A549 (cell line): ENCODE data around the gene CERK. TPM values are rescaled to one million over a fixed set of nuclear protein-coding genes. Genes with fewer than 3 reads are reported as not detected.

Source experiments
- ATAC-seq, 2 experiments: fragments of 200-7000 bp in 1 of 2; fragments of >200 bp in 1 of 2; cut with Nextera tagmentation in 1 of 2; cut with Tn5 transposase in 1 of 2; 3 replicates each; pipeline versions ENCODE4 v1.8.0 to v1.9.1; 2018 to 2020; ENCODE audit warnings: mild to moderate bottlenecking in 1 of 2, moderate library complexity in 1 of 2
- CTCF ChIA-PET: fragments of 300-600 bp; sonication (Branson Sonifier 250); formaldehyde crosslinking; extraction: SDS; loops from one replicate; lab custom pipeline; 2021; ENCODE audit warnings: antibody characterized with exemption, inconsistent platforms; lab: Yijun Ruan, JAX
- POLR2A ChIA-PET: fragments of 350-600 bp; formaldehyde crosslinking; extraction: SDS; loops from one replicate; lab custom pipeline; 2021; ENCODE audit warnings: antibody characterized with exemption, inconsistent platforms; lab: Yijun Ruan, JAX
- DNase-seq, 2 experiments: peaks; one replicate each; pipeline versions ENCODE4 v3.0.0 to v3.0.0-alpha.2; 2011 to 2016; ENCODE audit warnings: low read depth in 1 of 2, low spot score in 1 of 2
- FAIRE-seq: peaks from 2 replicates; lab custom pipeline; 2011; peaks lifted over from hg19 to GRCh38; lab: Jason Lieb, UNC
- H3K27ac ChIP-seq, 2 experiments: fragments of >200 bp; sonication (Bioruptor Twin); formaldehyde crosslinking; 3 replicates each; pipeline ENCODE4 v1.5.1; 2016 to 2017
- H3K4me1 ChIP-seq: fragments of >200 bp; sonication (Bioruptor Twin); formaldehyde crosslinking; 3 replicates; pipeline ENCODE4 v1.6.1; 2016
- H3K4me2 ChIP-seq: fragments of >200 bp; sonication (Bioruptor Twin); formaldehyde crosslinking; 3 replicates; pipeline ENCODE4 v1.6.1; 2016
- H3K4me3 ChIP-seq: fragments of >200 bp; sonication (Bioruptor Twin); formaldehyde crosslinking; 3 replicates; pipeline ENCODE4 v1.5.1; 2016
- H3K9me3 ChIP-seq: fragments of >200 bp; sonication (Bioruptor Twin); formaldehyde crosslinking; 3 replicates; pipeline ENCODE4 v1.6.1; 2016
- BCL3 ChIP-seq: fragments of >200 bp; sonication (Bioruptor Twin); formaldehyde crosslinking; IDR thresholded peaks from 3 replicates; pipeline ENCODE4 v1.6.1; 2016
- CBX2 ChIP-seq: fragments of 200-600 bp; sonication (generic); IDR thresholded peaks from 2 replicates; pipeline ENCODE4 v1.6.1; 2016; ENCODE audit warnings: low read depth, mild to moderate bottlenecking, borderline replicate concordance
- CBX8 ChIP-seq: fragments of 200-600 bp; sonication (generic); IDR thresholded peaks from 2 replicates; pipeline ENCODE4 v1.6.1; 2016
- CHD4 ChIP-seq: fragments of 200-600 bp; sonication (generic); IDR thresholded peaks from 2 replicates; pipeline ENCODE4 v1.6.1; 2016; ENCODE audit warnings: antibody characterized with exemption, mild to moderate bottlenecking, borderline replicate concordance
- CTCF ChIP-seq: fragments of >200 bp; sonication (Bioruptor Twin); formaldehyde crosslinking; IDR thresholded peaks from 3 replicates; pipeline ENCODE4 v1.5.1; 2016
- E2F6 ChIP-seq: IDR thresholded peaks from 2 replicates; pipeline ENCODE4 v1.6.1; 2012; ENCODE audit warnings: low read depth, borderline replicate concordance
- EHMT2 ChIP-seq: fragments of 200-600 bp; sonication (generic); IDR thresholded peaks from 2 replicates; pipeline ENCODE4 v1.6.1; 2016; ENCODE audit warnings: antibody characterized with exemption, low read depth, mild to moderate bottlenecking, moderate library complexity
- ESRRA ChIP-seq: fragments of 150-350 bp; IDR thresholded peaks from 2 replicates; pipeline ENCODE4 v1.6.1; 2014; ENCODE audit warnings: mild to moderate bottlenecking, low read length, borderline replicate concordance
- HOXB13 ChIP-seq: fragments of 250-450 bp; sonication (Bioruptor Pico); IDR thresholded peaks from 2 replicates; pipeline ENCODE4 v1.5.0; 2020; ENCODE audit warnings: low read depth, mild to moderate bottlenecking, moderate library complexity
- JUN ChIP-seq, 2 experiments: fragments of >200 bp; sonication (Bioruptor Twin); formaldehyde crosslinking; IDR thresholded peaks; 2 replicates in 1 of 2; 3 replicates in 1 of 2; pipeline ENCODE4 v1.6.1; 2016 to 2017
- JUNB ChIP-seq: fragments of >200 bp; sonication (Bioruptor Twin); formaldehyde crosslinking; IDR thresholded peaks from 2 replicates; pipeline ENCODE4 v1.6.1; 2016
- KDM1A ChIP-seq: fragments of 200-600 bp; sonication (generic); IDR thresholded peaks from 2 replicates; pipeline ENCODE4 v1.6.1; 2016; ENCODE audit warnings: low read depth, mild to moderate bottlenecking
- MAZ ChIP-seq: fragments of 150-350 bp; IDR thresholded peaks from 2 replicates; pipeline ENCODE4 v1.6.1; 2014; ENCODE audit warnings: antibody characterized with exemption, low read depth, low read length, borderline replicate concordance
- NFE2L2 ChIP-seq: fragments of 150-350 bp; conservative IDR thresholded peaks from 2 replicates; pipeline ENCODE4 v1.6.1; 2014; ENCODE audit warnings: low read length
- POLR2A ChIP-seq: IDR thresholded peaks from 2 replicates; pipeline ENCODE4 v1.6.1; 2012; ENCODE audit warnings: mild to moderate bottlenecking, low read length
- REST ChIP-seq: fragments of 200-600 bp; sonication (generic); IDR thresholded peaks from 2 replicates; pipeline ENCODE4 v1.6.1; 2016; ENCODE audit warnings: antibody characterized with exemption, mild to moderate bottlenecking, moderate library complexity
- SMC3 ChIP-seq: fragments of >200 bp; sonication (Bioruptor Twin); formaldehyde crosslinking; IDR thresholded peaks from 3 replicates; pipeline ENCODE4 v1.6.1; 2018; ENCODE audit warnings: inconsistent platforms
- SREBF2 ChIP-seq: fragments of 450-650 bp; IDR thresholded peaks from 2 replicates; pipeline ENCODE4 v1.6.1; 2014; ENCODE audit warnings: mild to moderate bottlenecking, moderate library complexity
- USF2 ChIP-seq: fragments of 450-650 bp; IDR thresholded peaks from 2 replicates; pipeline ENCODE4 v1.6.1; 2014; ENCODE audit warnings: antibody characterized with exemption
- ZC3H11A ChIP-seq: fragments of 450-650 bp; IDR thresholded peaks from 2 replicates; pipeline ENCODE4 v1.6.1; 2014; ENCODE audit warnings: antibody characterized with exemption, mild to moderate bottlenecking
- ZNF302 ChIP-seq: fragments of 250-450 bp; sonication (Bioruptor Pico); IDR thresholded peaks from 2 replicates; pipeline ENCODE4 v1.9.0; 2021; ENCODE audit warnings: inconsistent platforms, mild to moderate bottlenecking, moderate library complexity
- WGBS: methylation state at CpG from one replicate; pipeline ENCODE4 v1.1.6; 2017; ENCODE audit errors: missing lambda C conversion rate; 5-methylcytosine and 5-hydroxymethylcytosine counted together
- polyA plus RNA-seq, 4 experiments: library from polyadenylated mRNA; depleted of rRNA in 3 of 4; stranded (reverse); fragments of >200 nt; fragmentation: RNase III in 1 of 4; extraction: RNeasy Plus Mini Kit Qiagen cat#74134 plus additional on column Dnase treatment in 1 of 4; gene quantifications; 2 replicates in 3 of 4; 3 replicates in 1 of 4; pipeline ENCODE4 v1.2.3, GENCODE V29; 2011 to 2017

The CERK gene
- polyA plus RNA-seq, 2 of the 4 experiments (the other 2 are of a cell fraction), result 13.1 to 15.6 TPM

- no peak for FAIRE-seq
- Histone ChIP-seq H3K4me1 (peaks cover 33% of the 10 kb centered on the region), H3K27ac (no peak overlapping the region), H3K4me2 (no peak overlapping the region), H3K9me3 (no peaks in the 10 kb centered on the region), H3K4me3 (no peak overlapping the region)
- TF ChIP-seq MAZ, result no peak
- no peak for TF ChIP-seq ESRRA
- no peak for TF ChIP-seq REST
- TF ChIP-seq EHMT2, result no peak
- TF ChIP-seq ZNF302 (CRISPR knock-in tag), result no peak
- TF ChIP-seq SREBF2, result no peak
- TF ChIP-seq USF2, result no peak
- TF ChIP-seq JUNB, result no peak
- no peak for TF ChIP-seq E2F6
- no peak for TF ChIP-seq NFE2L2
- no peak for TF ChIP-seq SMC3
- no peak for TF ChIP-seq POLR2A
- TF ChIP-seq BCL3, result no peak
- POLR2A ChIA-PET, result no interaction called here
- no peak for ATAC-seq
- CTCF ChIA-PET, result interaction anchor here (3.9 kb wide), 1 partner anchor 12 kb away, joined by 15 read pairs; no protein-coding TSS in a partner anchor
- DNase-seq, result no peak
- WGBS, result 87% methylated on average over 11 of the region's 11 CpGs
Observed at GRCh38 chr22:46746620-46747019, 8.6 kb upstream of the CERK start.

GRCh38 chr22:46746192-46746591 is 8.1 kb upstream of the CERK start:
- DNase-seq (no peak), ATAC-seq (no peak)
- ChIA-PET CTCF (interaction anchor here (3.9 kb wide), 1 partner anchor 12 kb away, joined by 15 read pairs; no protein-coding TSS in a partner anchor), POLR2A (no interaction called here)
- Histone ChIP-seq H3K27ac (no peak overlapping the region), H3K4me3 (no peak overlapping the region), H3K4me2 (no peak overlapping the region)
- TF ChIP-seq CTCF (no peak), USF2 (no peak), JUN (IDR thresholded peaks at IDR 0.05) (no peak), ZC3H11A (no peak), HOXB13 (CRISPR knock-in tag) (no peak), CBX8 (no peak), CHD4 (no peak), EHMT2 (no peak), KDM1A (no peak), ZNF302 (CRISPR knock-in tag) (no peak), CBX2 (no peak)
- TF ChIP-seq, all 56 proteins: peak for 0
- H3K4me1 ChIP-seq, result peaks cover 33% of the 10 kb centered on the region
- no peaks in the 10 kb centered on the region for H3K9me3 ChIP-seq
- FAIRE-seq, result no peak
- 69% methylated on average over 5 of the region's 5 CpGs for WGBS
